GM03348 (cell line): ENCODE measurements around the gene SPACA6.

Source experiments
- DNase-seq: peaks from one replicate; pipeline ENCODE4 v3.0.0; 2012; ENCODE audit warnings: low spot score

Gene SPACA6

GRCh38 chr19:51689751-51690453 lies 3.2 kb upstream of the SPACA6 start:
- DNase-seq, result peak; percentile 43

DNA sequence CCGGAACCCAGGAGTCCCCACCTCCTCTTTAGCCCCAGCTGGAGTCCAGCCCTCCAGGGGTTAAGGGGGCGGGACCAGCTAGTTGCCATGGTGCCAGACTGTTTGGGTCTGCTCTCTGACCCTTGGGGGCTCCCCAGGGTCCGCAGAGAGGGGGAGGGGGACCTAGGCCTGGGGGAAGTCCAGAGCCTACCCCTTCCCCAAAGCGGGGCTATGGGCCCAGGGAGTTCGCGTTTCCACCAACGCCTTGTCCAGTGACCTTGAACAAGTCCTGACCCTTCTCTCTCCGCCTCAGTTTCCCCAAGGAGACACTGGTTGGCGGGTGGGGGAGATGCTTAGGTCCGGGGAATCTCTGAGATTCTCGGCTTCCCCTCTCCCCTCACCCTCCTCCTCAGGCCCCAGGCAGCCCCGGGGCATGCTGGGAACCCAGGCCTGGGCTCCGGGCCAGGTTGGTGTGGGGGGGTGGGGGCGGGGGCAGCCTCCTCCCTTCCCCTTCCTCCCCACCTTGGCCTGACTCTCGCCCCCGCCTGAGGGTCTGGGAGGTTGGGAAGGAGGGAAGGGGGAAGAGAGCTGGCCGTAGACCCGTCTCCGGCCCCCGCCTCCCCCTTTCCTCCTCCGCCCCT lies 2.6 kb upstream of the SPACA6 start:
- DNase-seq, result peak; percentile 90

- DNase-seq, result peak; percentile 50
These were observed 2.0 kb upstream of the SPACA6 start for GRCh38 chr19:51691074-51691583.

GRCh38 chr19:51691584-51692428 lies 1.3 kb upstream of the SPACA6 start:
- DNase-seq, result no peak

GRCh38 chr19:51692468-51692867 lies 662 bp upstream of the SPACA6 start:
- no peak for DNase-seq

DNA sequence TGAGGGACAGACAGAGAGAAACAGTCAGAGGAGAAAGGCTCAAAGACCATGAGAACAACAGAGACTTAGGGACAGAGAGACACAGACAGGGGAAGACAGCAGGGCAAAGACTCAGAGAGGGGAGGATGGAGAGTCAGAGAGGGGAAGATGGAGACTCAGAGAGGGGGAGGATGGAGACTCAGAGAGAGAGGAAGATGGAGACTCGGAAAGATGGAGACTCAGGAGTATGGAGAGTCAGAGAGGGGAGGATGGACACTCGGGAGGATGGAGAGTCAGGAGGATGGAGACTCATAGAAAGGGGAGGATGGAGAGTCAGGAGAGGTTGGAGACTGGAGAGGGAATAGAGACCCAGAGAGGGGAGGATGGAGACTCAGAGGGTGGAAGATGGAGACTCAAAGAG lies 689 bp downstream of the SPACA6 start:
- no peak for DNase-seq

DNA sequence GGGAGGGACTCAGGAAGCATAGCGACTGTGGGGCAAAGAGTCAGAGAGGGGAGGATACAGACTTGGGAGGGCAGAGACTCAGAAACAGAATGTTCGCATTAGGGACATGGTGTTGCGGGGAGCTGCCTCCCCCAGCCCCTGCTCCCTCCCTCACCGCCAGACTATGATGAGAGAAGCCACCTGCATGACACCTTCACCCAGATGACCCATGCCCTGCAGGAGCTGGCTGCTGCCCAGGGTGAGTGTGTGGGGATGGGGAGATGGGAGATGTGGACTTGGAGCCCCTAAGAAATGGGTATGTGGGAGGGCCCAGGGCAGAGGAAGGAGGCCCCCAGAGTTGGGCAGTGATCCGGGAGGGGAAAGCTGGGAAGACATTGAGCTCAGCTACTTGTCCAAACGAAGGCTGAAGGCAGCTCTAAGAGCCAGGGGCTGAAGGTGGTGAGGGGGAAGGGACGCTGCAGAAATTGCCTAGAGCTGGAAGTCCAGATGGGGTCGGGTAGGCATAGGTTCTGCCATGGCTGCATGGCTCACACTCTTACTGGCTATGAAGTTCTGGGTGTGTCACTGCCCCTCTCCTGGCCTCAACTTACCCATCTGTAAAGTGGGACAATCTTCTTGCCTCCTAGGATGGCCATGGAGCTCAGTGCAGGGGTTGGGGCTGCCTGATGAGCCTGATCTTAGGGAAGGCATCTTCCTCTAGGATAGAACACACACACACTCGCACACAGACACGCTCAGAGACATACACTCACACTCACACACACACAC lies 1.4 kb downstream of the SPACA6 start:
- DNase-seq, result no peak

GRCh38 chr19:51695088-51695487 lies 2.0 kb downstream of the SPACA6 start:
- no peak for DNase-seq

GRCh38 chr19:51695702-51696315 lies 2.7 kb downstream of the SPACA6 start:
- DNase-seq, result no peak

- no peak for DNase-seq
These were observed 3.5 kb downstream of the SPACA6 start for GRCh38 chr19:51696606-51697005.

- DNase-seq, result no peak
These were observed 4.1 kb downstream of the SPACA6 start for GRCh38 chr19:51697169-51697776.

DNA sequence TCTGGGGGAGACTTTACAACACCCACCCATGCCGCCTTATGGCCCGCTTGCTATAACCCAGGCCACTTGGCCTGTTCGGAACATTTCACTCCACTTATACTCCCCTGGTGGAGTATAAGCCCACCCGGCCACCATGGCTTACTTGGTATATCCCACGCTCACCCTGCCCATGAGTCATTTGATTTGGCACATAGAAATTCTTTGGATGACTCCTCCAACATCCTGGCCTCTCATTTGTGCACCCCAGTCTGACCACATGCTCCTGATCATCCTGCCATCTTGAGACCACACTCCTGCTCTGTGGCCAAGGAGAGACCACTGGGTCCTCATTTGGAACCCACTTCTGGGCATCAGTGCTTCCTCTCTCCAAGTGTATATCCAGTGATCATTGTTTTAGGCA lies 5.2 kb downstream of the SPACA6 start:
- no peak for DNase-seq

DNA sequence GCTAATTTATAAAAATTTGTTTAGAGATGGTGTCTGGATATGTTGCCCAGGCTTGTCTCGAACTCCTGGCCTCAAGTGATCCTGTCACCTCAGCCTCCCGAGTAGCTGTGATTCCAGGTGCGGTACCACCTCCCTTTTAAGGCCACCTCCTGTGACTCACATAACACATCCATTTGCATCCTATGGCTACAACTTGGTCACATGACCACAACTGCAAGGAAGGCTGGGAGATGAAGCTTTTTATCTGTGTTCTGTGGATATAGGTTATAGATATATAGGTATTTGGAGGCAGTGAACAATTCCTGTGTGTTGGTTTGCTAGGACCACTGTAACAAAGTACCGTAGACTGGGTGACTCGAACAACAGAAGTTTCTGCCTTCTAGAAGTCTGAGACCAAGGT lies 6.0 kb downstream of the SPACA6 start:
- DNase-seq, result no peak

DNA sequence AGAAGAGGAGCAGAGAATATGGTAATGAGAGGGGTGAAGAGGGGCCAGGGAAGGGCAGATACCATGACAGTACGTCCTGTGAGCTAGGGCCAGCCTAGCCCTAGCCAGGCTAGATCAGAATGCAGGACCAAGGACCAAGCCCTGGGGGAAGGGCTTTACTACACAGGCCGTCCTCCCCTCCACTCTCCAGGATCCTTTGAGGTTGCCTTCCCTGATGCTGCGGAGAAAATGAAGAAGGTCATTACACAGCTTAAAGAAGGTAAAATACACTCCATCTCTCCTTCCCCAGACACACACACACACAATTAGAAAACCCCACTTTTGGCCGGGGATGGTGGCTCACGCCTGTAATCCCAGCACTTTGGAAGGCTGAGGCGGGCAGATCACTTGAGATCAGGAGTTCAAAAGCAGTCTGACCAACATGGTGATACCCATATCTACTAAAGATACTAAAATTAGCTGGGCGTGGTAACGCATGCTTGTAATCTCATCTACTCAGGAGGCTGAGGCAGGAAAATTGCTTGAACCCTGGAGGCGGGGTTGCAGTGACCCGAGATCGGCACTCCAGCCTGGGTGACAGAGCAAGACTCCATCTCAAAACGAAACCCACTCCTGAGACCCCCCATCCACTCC lies 8.5 kb downstream of the SPACA6 start:
- no peak for DNase-seq

DNA sequence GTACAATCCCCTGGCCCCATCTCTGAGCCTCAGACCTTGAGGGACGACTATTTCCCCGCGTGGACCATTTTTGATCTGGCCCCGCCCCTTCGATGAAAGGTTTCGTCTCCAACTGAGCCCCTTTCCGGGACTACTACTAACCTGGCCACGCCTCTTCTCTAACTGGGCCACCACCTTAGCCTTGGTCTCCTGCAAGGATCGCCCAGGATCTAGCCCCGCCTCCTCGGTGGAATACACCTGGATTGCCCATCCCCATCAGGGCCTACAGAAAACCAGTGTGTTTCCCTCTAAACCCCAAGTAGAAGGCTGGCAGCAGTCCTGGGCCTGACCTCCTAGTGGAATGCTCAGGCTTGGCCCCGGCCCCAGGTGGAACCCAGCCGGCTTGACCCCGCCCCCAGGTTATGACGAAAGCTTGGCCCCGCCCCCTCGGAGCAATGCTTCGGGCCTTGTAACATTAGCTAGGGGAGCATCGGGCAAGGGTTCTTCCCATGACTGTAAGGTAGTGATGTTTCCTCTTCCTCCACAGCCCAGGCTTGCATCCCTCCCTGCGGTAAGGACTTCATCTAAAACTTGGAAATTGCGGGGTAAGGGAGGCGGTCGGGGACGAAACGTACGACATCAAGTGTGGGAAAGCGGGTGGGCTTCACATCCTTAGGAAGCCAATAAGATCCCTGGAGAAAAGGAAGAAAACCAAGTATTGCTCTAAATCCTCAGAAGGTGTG lies 9.1 kb downstream of the SPACA6 start:
- peak; percentile 71 for DNase-seq

- DNase-seq, result peak; percentile 7
These were observed 9.9 kb downstream of the SPACA6 start for GRCh38 chr19:51702825-51703574.

DNA sequence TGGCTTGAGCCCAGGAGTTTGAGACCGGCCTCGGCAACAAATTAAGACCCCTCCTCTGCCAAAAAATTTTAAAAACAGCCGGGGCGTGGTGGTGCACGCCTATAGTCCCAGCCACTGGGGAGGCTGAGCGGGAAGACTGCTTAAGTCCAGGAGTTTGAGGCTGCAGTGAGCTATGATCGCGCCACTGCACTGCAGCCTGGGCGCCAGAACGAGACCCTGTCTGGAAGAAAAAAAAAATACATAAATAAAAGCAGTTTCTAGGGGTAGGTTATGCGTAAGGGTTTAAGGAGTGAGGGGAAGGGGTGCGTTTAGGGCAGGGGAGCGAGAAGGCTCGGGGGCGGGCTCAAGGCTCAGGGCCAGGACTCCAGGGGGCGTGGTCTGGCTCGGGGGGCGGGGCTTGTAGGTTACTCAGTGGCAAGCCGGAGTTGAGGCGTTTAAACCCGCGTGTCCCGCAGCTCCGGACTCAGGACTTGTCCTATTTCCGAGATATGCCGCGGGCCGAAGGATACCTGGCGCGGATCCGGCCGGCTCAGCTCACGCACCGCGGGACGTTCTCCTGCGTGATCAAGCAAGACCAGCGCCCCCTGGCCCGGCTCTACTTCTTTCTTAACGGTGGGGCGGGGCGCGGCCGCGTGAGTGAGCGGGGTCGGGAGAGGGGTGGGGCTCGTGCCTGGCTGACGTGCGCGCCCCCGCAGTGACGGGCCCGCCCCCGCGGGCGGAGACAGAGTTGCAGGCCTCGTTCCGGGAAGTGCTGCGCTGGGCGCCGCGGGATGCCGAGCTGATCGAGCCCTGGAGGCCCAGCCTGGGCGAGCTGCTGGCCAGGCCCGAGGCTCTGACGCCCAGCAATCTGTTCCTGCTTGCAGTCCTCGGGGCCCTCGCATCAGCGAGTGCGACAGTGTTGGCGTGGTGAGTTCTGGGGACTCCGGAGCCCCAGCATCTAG lies 10.7 kb downstream of the SPACA6 start:
- DNase-seq, result peak; percentile 98

DNA sequence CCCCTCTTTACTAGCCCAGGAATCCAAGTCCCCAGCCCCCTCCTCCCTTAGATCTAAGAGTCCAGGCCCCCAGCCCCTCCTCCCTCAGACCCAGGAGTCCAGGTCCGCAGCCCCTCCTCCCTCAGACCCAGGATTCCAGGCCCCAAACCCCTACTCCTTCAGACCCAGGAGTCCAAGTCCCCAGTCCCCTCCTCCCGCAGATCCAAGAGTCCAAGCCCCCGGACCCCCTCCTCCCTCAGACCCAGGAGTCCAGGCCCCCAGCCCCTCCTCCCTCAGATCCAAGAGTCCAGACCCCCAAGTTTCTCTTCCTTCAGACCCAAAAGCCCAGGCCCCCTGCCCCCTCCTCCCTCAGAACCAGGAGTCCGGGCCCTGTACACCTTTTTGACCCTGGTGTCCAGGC lies 11.5 kb downstream of the SPACA6 start:
- DNase-seq, result no peak
